Spleen (tissue), 7 donors: ENCODE measurements around the gene COL12A1.

Source experiments
- POLR2A ChIP-seq, 3 donors: fragments of 450-650 bp; IDR thresholded peaks; one replicate each; pipeline ENCODE4 v1.5.1; 2017; ENCODE audit warnings: antibody characterized with exemption in 3 of 3, mild to moderate bottlenecking in 1 of 3
- POLR2AphosphoS5 ChIP-seq, 3 donors: sonication (generic); formaldehyde crosslinking; IDR thresholded peaks; one replicate each; pipeline ENCODE4 v1.5.1; 2017; ENCODE audit warnings: antibody characterized with exemption in 3 of 3
- TF ChIP-seq, protein P1 (sequence below), 11 experiments: fragments of 200-600 bp in 7 of 11; fragments of 450-650 bp in 4 of 11; sonication (generic) in 4 of 11; IDR thresholded peaks in 8 of 11; conservative IDR thresholded peaks in 3 of 11; 1 replicate in 7 of 11; 2 replicates in 4 of 11; pipeline versions ENCODE4 v1.4.0 to v1.8.0; 2016 to 2021; ENCODE audit warnings: antibody characterized with exemption in 11 of 11, inconsistent platforms in 4 of 11, mild to moderate bottlenecking in 1 of 11
- donor health status: DM: no; HTN: no; CAD: no; lungs with moderate emphysema.
- donor health status: DM: no; HTN: no; CAD: no.
- donor health status: DM: no; HTN: no; CAD: no.

DNA sequence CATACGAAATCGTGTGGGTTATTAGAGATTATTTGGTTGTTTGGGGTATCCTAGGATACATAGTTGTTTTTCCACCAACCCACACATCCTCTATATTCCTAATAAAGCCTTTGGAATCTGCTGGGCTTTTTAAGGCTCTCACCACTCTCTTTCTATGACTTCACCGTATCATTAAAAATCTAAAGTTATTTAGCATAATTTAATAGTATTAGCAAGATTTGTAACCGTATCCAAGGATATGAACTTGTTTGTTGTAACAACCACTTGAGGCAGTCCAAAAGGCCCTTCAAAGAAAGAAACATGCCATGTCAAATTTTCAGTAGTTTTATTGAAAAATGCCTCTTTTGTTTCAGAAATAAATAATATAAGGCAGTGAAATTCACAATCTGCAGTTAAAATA, 121.8 kb downstream of the COL12A1 start:
- TF ChIP-seq, protein P1, sequence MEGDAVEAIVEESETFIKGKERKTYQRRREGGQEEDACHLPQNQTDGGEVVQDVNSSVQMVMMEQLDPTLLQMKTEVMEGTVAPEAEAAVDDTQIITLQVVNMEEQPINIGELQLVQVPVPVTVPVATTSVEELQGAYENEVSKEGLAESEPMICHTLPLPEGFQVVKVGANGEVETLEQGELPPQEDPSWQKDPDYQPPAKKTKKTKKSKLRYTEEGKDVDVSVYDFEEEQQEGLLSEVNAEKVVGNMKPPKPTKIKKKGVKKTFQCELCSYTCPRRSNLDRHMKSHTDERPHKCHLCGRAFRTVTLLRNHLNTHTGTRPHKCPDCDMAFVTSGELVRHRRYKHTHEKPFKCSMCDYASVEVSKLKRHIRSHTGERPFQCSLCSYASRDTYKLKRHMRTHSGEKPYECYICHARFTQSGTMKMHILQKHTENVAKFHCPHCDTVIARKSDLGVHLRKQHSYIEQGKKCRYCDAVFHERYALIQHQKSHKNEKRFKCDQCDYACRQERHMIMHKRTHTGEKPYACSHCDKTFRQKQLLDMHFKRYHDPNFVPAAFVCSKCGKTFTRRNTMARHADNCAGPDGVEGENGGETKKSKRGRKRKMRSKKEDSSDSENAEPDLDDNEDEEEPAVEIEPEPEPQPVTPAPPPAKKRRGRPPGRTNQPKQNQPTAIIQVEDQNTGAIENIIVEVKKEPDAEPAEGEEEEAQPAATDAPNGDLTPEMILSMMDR (IDR thresholded peaks at IDR 0.05 in 8 of 11, conservative IDR thresholded peaks at IDR 0.05 in 3 of 11) = no peak
- TF ChIP-seq POLR2A (IDR thresholded peaks at IDR 0.05) = no peak
- TF ChIP-seq POLR2AphosphoS5 (IDR thresholded peaks at IDR 0.05) = no peak
